Fibroblast of skin of left quadriceps (primary cell): ENCODE results near the gene SNW1.
"Not testable (repeated sequence)": the region's sequence is repeated elsewhere in the genome, so short reads cannot be mapped to it uniquely, and the experiment has no call there.

ENCODE experiments used
- DNase-seq, 2 experiments: peaks; one replicate each; pipeline ENCODE4 v3.0.0-alpha.2; 2013; ENCODE audit warnings: low read depth in 2 of 2

SNW1 gene

GRCh38 chr14:77760381-77761204, at the start of gene SNW1:
SNW1 (minus strand) TSS chr14:77761156; CDS start chr14:77761127, 29 bp downstream.
- peak; percentile 80 to 83 for DNase-seq

- DNase-seq, result no peak
Observed at GRCh38 chr14:77809011-77809410, 48.1 kb upstream of the SNW1 start.

GRCh38 chr14:77808250-77808649, 47.3 kb upstream of the SNW1 start:
- DNase-seq, result no peak

- DNase-seq, result no peak
Observed at GRCh38 chr14:77805706-77806105, 44.8 kb upstream of the SNW1 start.

GRCh38 chr14:77804592-77804991, 43.6 kb upstream of the SNW1 start:
- DNase-seq, result no peak

- DNase-seq, result no peak
Observed at GRCh38 chr14:77800814-77801213, 39.9 kb upstream of the SNW1 start.

- DNase-seq, result peak; percentile 20 to 33
Observed at GRCh38 chr14:77799863-77800730, 39.1 kb upstream of the SNW1 start, which contains the start of gene ADCK1. ADCK1 (plus strand) TSS chr14:77800109; CDS start chr14:77818979, 18,870 bp downstream.

GRCh38 chr14:77799456-77799855, 38.5 kb upstream of the SNW1 start:
- not testable (repeated sequence) for DNase-seq

- no peak for DNase-seq
Observed at GRCh38 chr14:77794357-77794756, 33.4 kb upstream of the SNW1 start.

GRCh38 chr14:77793255-77793654, 32.3 kb upstream of the SNW1 start:
- not testable (repeated sequence) for DNase-seq

- DNase-seq, result no peak
Observed at GRCh38 chr14:77791225-77791600, 30.3 kb upstream of the SNW1 start.

- DNase-seq, result no peak
Observed at GRCh38 chr14:77790566-77791224, 29.7 kb upstream of the SNW1 start.

- no peak for DNase-seq
Observed at GRCh38 chr14:77786148-77786547, 25.2 kb upstream of the SNW1 start.

- DNase-seq, result no peak
Observed at GRCh38 chr14:77782202-77782601, 21.2 kb upstream of the SNW1 start.

- DNase-seq, result not testable (repeated sequence)
Observed at GRCh38 chr14:77773966-77774365, 13.0 kb upstream of the SNW1 start.

- DNase-seq, result not testable (repeated sequence)
Observed at GRCh38 chr14:77768442-77769069, 7.6 kb upstream of the SNW1 start.

- no peak for DNase-seq
Observed at GRCh38 chr14:77763978-77764377, 3.0 kb upstream of the SNW1 start.

GRCh38 chr14:77763316-77763715, 2.4 kb upstream of the SNW1 start:
- no peak for DNase-seq

- DNase-seq, result peak; percentile 20
Observed at GRCh38 chr14:77761205-77761931, 412 bp upstream of the SNW1 start.

- DNase-seq, result no peak
Observed at GRCh38 chr14:77752799-77753516, 8.0 kb downstream of the SNW1 start.
